Stimulated activated CD8-positive, alpha-beta memory T cell treated with anti-CD3 and anti-CD28 coated beads, Interleukin-4, amount 100 ng/mL, for 48 hours (primary cell): ENCODE measurements around the gene GPR179.
"Not testable (repeated sequence)": the region's sequence is repeated elsewhere in the genome, so short reads cannot be mapped to it uniquely, and the experiment has no call there.

ENCODE experiments used
- DNase-seq: peaks from one replicate; pipeline ENCODE4 v3.0.0-alpha.2; 2020

GPR179 gene

DNA sequence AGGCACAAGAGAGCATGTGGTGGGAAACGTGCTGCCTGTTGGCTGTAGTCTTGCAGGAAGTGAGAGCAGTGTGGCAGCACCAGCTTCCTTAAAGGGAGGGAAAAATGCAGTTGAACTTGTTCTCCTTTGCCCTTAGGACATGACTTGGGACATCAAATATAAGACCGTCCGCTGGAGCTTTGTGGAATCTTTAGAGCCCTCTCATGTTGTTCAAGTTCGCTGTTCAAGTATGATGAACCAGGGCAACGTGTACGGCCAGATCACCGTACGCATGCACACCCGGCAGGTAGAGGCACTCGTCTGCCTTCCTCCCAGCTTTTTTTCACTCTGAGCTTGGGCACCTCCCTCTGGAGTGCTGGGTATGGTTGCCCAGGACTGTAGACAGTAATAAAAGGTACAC is 23.3 kb downstream of the GPR179 start:
- no peak for DNase-seq

DNA sequence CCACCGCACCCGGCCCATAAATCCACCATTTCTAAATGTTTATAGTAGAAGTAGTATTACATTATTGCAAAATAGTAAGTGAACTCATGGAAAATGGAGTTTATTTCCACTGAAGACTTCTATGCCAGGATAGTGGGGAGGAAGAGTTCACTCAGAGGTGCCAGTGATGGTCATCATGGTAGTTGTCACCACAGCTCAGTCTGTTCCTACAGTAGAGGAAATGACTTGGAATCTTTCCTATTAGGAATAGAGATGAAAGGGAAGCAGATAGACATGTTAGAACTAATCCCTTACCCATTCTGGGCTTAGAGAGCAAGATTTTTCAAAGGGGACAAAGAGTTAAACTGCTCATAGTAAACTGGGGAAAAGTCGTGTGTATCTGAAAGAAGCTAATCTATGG is 26.7 kb downstream of the GPR179 start:
- DNase-seq: no peak

DNA sequence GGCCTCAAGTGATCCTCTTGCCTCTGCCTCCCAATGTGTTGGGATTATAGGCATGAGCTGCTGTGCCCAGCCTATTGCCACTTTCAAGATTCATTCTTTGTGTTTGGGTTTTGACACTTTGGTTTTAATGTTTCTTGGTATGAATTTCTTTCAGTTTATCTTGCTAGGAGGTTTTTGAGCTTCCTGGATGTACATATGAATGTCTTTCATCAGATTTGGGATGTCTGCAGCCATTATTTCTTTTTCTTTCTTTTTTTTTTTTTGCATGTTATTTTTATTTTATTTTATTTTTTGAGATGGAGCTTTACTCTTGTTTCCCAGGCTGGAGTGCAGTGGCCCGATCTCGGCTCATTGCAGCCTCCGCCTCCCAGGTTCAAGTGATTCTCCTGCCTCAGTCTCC is 28.3 kb downstream of the GPR179 start:
- no peak for DNase-seq

DNA sequence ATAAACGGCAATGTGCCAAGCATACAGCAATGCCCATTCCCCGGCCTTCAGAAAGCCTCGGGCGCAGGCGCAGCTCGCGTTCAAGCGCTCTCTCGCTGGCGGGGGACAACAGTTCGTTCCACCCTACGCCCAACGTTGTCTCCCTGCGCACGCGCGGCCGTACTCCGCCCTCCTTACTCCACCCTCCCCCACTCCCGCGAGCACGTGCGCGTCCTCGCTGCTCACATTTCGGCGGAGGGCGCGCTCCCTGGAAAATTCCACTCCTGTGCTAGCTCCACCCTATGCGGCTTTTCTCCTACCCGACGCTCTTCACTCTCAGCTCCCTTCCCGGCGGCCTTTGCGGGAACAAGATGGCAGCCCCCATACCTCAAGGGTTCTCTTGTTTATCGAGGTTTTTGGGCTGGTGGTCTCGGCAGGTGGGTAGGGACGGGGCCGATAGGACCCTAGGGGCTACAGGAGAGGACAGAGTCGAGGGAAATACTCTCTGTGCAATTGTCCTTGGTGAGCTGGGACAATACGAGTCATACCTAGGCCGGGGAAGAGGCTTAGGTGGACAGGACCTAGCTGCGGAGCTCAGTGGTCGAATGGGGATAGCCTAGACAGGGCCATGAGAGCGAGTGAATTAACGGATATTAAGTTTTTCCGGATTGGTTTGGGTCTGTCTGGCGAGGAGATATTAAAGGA is 46.8 kb downstream of the GPR179 start, which contains the start of gene MRPL45:
TSS of gene MRPL45 (plus strand) at position 335 of the 684 bp plus-strand sequence. CDS start at position 351, 16 bp downstream.
- DNase-seq: peak; percentile 98

DNA sequence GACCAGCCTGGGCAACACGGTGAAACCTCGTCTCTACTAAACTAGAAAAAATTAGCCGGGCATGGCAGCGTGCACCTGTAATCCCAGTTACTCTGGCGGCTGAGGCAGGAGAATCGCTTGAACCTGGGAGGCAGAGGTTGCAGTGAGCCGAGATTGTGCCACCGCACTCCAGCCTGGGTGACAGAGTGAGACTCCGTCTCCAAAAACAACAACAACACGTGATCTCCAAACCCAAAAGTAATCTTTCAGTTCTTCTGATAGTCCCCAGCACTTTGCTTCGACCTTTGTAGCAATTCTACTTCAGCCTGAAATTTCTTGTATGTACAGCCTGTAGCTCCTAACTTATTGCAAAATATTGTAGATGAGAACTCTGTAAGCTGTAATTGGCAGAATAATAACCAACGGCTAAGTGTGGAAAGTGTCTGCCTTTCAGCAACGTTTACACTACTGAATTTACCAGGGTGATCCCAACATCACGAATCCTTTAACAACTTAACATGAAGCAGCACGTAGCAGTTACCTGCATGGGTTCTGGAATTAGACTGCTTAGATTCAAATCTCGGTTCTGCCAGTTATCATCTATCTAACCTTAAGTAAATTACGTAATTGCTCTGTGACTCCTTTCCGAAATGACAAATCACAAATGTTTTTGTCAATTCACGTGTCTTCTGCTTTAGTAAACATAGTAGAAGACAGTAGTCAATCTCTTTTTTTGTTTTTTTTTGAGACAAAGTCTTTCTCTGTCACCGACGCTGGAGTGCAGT is 48.0 kb downstream of the GPR179 start:
- DNase-seq: not testable (repeated sequence)

DNA sequence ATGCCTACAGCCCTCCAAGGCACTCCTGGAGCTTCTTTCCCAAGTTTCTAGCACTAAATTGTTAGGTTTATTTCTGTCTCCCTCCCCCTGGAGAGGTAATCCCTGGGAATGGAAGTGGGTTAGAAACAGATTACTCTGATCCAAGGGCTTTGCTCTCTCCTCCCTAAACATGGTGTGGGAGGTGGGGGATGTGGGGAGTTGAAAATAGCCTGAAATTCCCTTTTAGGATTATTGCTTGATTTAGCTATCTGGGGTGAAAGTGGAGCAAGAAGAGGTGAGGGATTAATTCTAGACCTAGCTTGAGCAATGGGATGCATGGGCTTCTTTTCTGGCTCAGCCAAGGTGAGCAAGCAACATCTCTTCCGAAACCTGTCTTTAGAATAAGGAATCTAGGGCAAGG is 54.0 kb downstream of the GPR179 start:
- DNase-seq: not testable (repeated sequence)

DNA sequence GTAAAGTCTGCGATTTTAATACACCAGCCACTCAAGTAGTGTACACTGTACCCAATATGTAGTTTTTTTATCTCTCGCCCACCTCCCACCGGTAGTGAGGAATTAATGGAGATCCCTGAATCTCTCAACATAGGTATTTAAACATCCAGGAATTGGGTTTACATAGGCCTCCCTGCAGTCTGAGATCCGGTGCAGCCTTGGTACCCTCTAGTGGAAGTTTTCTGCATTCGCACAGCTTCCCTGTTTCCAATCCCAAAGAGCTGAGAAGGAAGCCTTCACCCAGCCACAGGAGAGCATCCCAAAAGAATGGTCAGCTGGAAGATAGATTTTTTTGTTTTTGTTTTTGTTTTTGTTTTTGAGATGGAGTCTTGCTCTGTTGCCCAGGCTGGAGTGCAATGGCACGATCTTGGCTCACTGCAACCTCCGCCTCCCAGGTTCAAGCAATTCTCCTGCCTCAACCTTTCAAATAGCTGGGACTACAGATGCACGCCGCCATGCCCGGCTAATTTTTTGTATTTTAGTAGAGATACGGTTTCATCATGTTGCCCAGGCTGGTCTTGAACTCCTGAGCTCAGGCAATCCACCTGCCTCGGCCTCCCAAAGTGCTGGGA is 55.4 kb downstream of the GPR179 start:
- DNase-seq: not testable (repeated sequence)

DNA sequence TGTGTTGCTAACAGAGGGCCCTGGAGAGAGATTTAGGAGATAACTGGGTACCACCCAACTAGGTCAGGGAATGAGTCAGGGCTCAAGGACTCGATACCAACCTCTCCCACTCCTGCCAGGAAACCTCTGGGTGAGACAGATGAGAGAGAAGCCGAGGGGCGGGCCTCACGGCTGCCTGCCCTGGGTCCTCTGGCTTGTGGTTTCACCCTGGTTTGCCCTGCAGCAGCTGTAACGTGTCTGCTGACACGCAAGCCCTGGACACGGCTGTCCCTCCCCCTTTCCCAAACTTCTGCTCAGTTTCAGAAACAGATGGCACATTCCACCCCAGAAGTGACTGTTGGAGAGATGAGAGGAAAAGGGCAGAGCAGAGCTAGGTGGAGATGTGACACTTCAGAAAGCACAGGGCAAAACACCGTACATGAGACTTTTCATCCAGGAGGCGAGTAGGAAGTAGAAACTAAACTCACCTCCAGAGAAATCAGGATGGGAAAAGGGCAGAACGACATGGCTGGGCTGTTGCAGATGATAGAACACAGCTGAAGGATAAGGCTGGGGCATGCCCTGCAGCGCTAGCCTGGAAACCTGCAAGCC is 57.2 kb downstream of the GPR179 start:
- DNase-seq: peak; percentile 54

DNA sequence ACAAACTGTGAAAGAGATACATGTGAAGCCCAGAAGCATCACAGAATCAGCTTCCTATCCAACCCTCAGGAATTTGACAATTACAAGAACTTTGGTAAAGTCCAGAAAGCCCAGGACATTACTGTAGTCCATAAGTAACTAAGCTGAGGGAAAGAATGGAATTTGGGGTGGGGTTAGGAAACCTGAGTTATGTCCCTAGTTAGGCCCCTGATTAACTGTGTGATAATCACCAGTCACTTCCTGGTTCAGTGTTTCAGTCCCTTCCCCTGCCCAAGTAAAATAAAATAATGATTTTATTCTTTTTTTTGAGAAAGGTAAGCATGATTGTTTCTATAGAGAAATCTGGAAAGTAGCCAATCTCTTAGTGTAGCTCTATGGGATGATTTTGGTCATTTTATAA is 57.8 kb downstream of the GPR179 start:
- DNase-seq: not testable (repeated sequence)
